Natural killer cell (primary cell): ENCODE measurements around the gene DDO. TPM values are rescaled to one million over a fixed set of nuclear protein-coding genes. Genes with fewer than 3 reads are reported as not detected.
"Not testable (repeated sequence)": the region's sequence is repeated elsewhere in the genome, so short reads cannot be mapped to it uniquely, and the experiment has no call there.

ENCODE experiments used
- ATAC-seq, 3 donors: fragments of 150-1000 bp in 2 of 3; fragments of 200-7000 bp in 1 of 3; cut with Tn5 transposase; 1 replicate in 1 of 3; 2 replicates in 2 of 3; pipeline ENCODE4 v1.10.0; 2021; ENCODE audit warnings: mild to moderate bottlenecking in 2 of 3, moderate library complexity in 2 of 3
- DNase-seq, 2 donors: peaks; one replicate each; pipeline versions ENCODE4 v3.0.0 to v3.0.0-alpha.2; 2013 to 2021; ENCODE audit warnings: mixed read lengths in 1 of 2
- H3K27ac ChIP-seq: one replicate; pipeline ENCODE4 v1.5.1; 2013; ENCODE audit warnings: mild to moderate bottlenecking, low read length
- H3K27me3 ChIP-seq: one replicate; pipeline ENCODE4 v1.6.1; 2013; ENCODE audit warnings: low read length; ENCODE audit not compliant: control insufficient read depth, insufficient read depth
- H3K36me3 ChIP-seq: one replicate; pipeline ENCODE4 v1.6.1; 2013; ENCODE audit warnings: low read length; ENCODE audit not compliant: control insufficient read depth, insufficient read depth
- H3K4me1 ChIP-seq: one replicate; pipeline ENCODE4 v1.6.1; 2013; ENCODE audit warnings: low read length; ENCODE audit not compliant: control insufficient read depth, insufficient read depth
- H3K4me3 ChIP-seq: one replicate; pipeline ENCODE4 v1.5.1; 2013; ENCODE audit warnings: low read length
- H3K9me3 ChIP-seq: one replicate; pipeline ENCODE4 v1.6.1; 2013; ENCODE audit warnings: low read length; ENCODE audit not compliant: control insufficient read depth, insufficient read depth
- H3K27ac Mint-ChIP-seq, 2 donors: one replicate each; pipeline ENCODE4 v1.8.0; 2022; ENCODE audit warnings: mild to moderate bottlenecking in 2 of 2, mixed read lengths in 2 of 2, moderate library complexity in 1 of 2
- H3K27me3 Mint-ChIP-seq, 2 donors: one replicate each; pipeline ENCODE4 v1.8.0; 2022; ENCODE audit warnings: low read depth in 2 of 2, mixed read lengths in 2 of 2
- H3K36me3 Mint-ChIP-seq: one replicate; pipeline ENCODE4 v1.8.0; 2022; ENCODE audit warnings: mixed read lengths
- H3K4me1 Mint-ChIP-seq, 2 donors: one replicate each; pipeline ENCODE4 v1.8.0; 2022; ENCODE audit warnings: mixed read lengths in 2 of 2
- H3K4me3 Mint-ChIP-seq: one replicate; pipeline ENCODE4 v1.8.0; 2022; ENCODE audit warnings: mild to moderate bottlenecking, moderate library complexity, mixed read lengths
- H3K9me3 Mint-ChIP-seq, 2 donors: one replicate each; pipeline ENCODE4 v1.8.0; 2022; ENCODE audit warnings: mixed read lengths in 2 of 2
- CTCF ChIP-seq: fragments of 200-600 bp; IDR thresholded peaks from one replicate; pipeline ENCODE4 v1.8.0; 2022; ENCODE audit warnings: antibody characterized with exemption
- WGBS: methylation state at CpG from one replicate; pipeline ENCODE4 v1.1.7; 2013; ENCODE audit warnings: missing lambda C conversion rate; ENCODE audit not compliant: insufficient coverage; 5-methylcytosine and 5-hydroxymethylcytosine counted together
- intact Hi-C: fragments of 100-400 bp; cut with micrococcal nuclease; formaldehyde crosslinking; loops from one replicate; pipeline ENCODE4 v1.14.2; 2022
- total RNA-seq, 4 donors: library from RNA; stranded (reverse); fragments of 120-200 nt in 1 of 4; gene quantifications; one replicate each; pipeline versions ENCODE4 v1.2.3 to v1.2.4, GENCODE V29; 2013 to 2022

Gene DDO
- total RNA-seq, 3 donors from 2014 or later (not counting 1 experiment from before 2014, with no cell fraction given), result 0.25 to 0.50 TPM; not detected in 1

DNA sequence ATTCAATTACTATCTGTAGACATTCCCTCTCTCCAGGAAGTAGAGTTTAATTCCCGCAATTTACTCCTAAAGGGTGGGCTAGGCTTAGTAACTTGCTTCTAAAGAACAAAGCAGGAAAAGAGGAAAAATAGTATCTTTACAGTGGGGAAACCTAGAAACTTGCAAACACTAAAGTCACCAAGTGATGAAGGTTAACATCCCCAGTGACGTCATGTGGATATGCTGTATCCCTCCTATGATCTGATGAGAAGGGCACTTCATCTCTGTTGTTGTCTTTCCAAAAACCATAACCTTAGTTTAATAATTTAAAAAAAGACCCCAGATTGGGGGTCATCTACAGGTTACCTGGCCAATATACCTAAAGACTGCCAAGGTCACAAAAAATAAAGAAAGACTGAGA lies 43.8 kb upstream of the DDO start:
- Mint-ChIP-seq H3K4me1 (no peaks in the 10 kb centered on the region), H3K27ac (no peak overlapping the region), H3K9me3 (no peaks in the 10 kb centered on the region), H3K36me3 (peaks cover 15% of the 10 kb centered on the region), H3K4me3 (no peak overlapping the region), H3K27me3 (peaks cover 7 to 21% of the 10 kb centered on the region in 2 donors)
- Histone ChIP-seq H3K4me1 (no peaks in the 10 kb centered on the region), H3K9me3 (peaks cover 5% of the 10 kb centered on the region), H3K36me3 (no peaks in the 10 kb centered on the region), H3K27ac (no peak overlapping the region), H3K27me3 (no peaks in the 10 kb centered on the region), H3K4me3 (no peak overlapping the region)
- DNase-seq (no peak), ATAC-seq (no peak)
- intact Hi-C loops, result no loop called here
- no peak for TF ChIP-seq CTCF
- 92% methylated on average over 2 of the region's 2 CpGs for WGBS

DNA sequence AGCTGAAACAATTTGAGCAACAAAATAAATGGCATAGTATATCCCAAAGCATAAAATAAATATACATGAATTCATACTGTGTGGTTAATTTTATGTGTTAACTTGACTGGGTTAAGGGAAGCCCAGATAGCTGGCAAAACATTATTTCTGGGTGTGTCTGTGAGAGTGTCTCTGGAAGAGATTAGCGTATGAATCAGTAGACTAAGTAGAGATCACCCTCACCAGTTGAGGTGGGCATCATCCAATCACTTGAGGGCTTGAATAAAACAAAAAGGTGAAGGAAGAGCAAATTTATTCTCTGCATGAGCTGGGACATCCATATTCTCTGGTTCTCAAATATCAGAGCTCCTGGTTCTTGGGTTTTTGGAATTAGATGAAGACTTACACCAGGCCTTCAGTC lies 43.1 kb upstream of the DDO start:
- Histone ChIP-seq H3K4me1 (no peaks in the 10 kb centered on the region), H3K27me3 (no peaks in the 10 kb centered on the region), H3K27ac (no peak overlapping the region), H3K36me3 (no peaks in the 10 kb centered on the region), H3K4me3 (no peak overlapping the region), H3K9me3 (peaks cover 5% of the 10 kb centered on the region)
- Mint-ChIP-seq H3K36me3 (peaks cover 8% of the 10 kb centered on the region), H3K4me1 (no peaks in the 10 kb centered on the region), H3K9me3 (no peaks in the 10 kb centered on the region), H3K4me3 (no peak overlapping the region), H3K27me3 (peaks cover 7 to 14% of the 10 kb centered on the region in 2 donors), H3K27ac (no peak overlapping the region)
- ATAC-seq (no peak), DNase-seq (no peak)
- 92% methylated on average over 1 of the region's 1 CpG for WGBS
- intact Hi-C loops, result no loop called here
- no peak for TF ChIP-seq CTCF

DNA sequence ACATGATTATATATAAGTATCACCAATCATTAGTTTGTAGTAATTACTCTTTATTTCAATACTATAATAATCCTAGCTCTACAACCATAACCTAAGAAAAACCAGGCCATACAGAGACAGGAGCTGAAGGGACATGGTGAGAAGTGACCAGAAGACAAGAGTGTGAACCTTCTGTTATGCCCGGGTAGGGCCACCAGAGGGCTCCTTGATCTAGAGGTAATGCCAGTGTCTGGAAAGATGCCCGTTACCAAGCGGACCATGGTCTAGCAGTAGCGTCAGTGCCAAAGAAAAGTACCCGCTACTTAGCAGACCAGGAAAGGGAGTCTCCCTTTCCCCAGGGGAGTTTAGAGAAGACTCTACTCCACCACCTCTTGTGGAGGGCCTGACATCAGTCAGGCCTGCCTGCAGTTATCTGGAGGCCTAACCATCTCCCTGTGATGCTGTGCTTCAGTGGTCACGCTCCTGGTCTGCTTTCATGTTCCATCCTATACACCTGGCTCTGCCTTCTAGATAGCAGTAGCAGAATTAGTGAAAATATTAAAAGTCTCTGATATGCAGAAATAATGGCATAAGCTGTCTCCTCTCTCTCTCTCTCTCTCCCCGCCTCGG lies 42.3 kb upstream of the DDO start:
- H3K4me1 ChIP-seq, H3K4me3 ChIP-seq, H3K9me3 ChIP-seq, H3K27me3 Mint-ChIP-seq, H3K9me3 Mint-ChIP-seq, ATAC-seq, H3K27ac Mint-ChIP-seq, H3K36me3 Mint-ChIP-seq, DNase-seq, H3K4me1 Mint-ChIP-seq, H3K4me3 Mint-ChIP-seq, H3K36me3 ChIP-seq, H3K27me3 ChIP-seq, intact Hi-C loops, H3K27ac ChIP-seq: not testable (repeated sequence)
- 80% methylated on average over 8 of the region's 8 CpGs for WGBS

- no peak for TF ChIP-seq CTCF
- H3K27me3 Mint-ChIP-seq, result peaks cover 8 to 9% of the 10 kb centered on the region in 2 donors
- ATAC-seq (no peak), DNase-seq (no peak)
- no peaks in the 10 kb centered on the region for H3K4me1 Mint-ChIP-seq
- Histone ChIP-seq H3K4me1 (no peaks in the 10 kb centered on the region), H3K4me3 (no peak overlapping the region), H3K27ac (no peak overlapping the region), H3K27me3 (no peaks in the 10 kb centered on the region), H3K36me3 (no peaks in the 10 kb centered on the region), H3K9me3 (peaks cover 5% of the 10 kb centered on the region)
- WGBS, result 81% methylated on average over 3 of the region's 3 CpGs
- H3K9me3 Mint-ChIP-seq, result no peaks in the 10 kb centered on the region
- H3K27ac Mint-ChIP-seq, result no peak overlapping the region
- no peak overlapping the region for H3K4me3 Mint-ChIP-seq
- intact Hi-C loops, result no loop called here
- H3K36me3 Mint-ChIP-seq, result no peaks in the 10 kb centered on the region
These were observed 41.3 kb upstream of the DDO start for GRCh38 chr6:110456694-110457093.
